ENCODE measurements around the gene CALML5. TPM values are rescaled to one million over a fixed set of nuclear protein-coding genes. Genes with fewer than 3 reads are reported as not detected.
A peak's percentile ranks its signal among the peaks of the same experiment; 100 is the strongest.

Gene CALML5
- total and polyA plus RNA-seq, 4 donors: not detected

DNA sequence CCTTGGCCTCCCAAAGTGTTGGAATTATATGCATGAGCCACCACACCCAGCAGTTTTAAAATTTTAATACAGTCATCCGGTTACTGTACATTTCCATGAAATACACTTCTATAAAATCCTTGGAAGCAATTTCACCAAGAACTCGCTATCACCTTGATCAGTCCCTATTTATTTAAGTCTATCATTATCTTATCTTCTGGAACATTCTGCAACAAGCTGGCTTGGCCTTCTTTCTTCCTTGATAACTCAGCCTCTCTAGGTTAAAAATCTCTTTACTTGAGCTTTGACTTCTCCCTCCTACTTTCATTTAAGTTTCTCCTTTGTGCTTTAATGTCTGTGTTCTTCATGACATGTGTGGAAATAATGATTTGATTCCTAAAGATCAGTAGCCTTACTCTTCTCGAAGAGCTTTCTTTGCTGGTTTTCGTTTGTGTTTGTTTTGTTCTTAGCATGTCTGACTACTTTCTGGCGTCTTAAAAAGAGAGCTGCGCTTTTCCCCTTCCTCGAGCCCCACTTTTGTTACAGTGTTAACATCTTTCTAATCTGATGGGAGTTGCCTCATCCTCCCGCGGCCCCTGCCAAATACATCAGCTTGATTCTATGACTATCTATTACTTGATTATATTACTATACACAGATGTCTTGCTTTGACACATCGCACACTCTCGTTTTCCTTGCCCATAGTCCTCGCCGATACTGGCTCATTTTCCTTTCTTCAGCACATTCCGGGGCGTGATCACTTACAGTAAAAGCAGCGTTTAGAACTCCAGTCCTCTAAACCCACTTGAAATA is 11.1 kb upstream of the CALML5 start:
- Histone ChIP-seq H3K27ac (ENCODE audit: low read depth in 1 of 2, low read length in 1 of 2) (no peak overlapping the region), H3K9me3 (ENCODE audit: control insufficient read depth in 4 of 4, insufficient read depth in 3 of 4, low read length in 3 of 4) (no peaks in the 10 kb centered on the region), H3K4me3 (no peak overlapping the region), H3K36me3 (ENCODE audit: control insufficient read depth in 4 of 4, insufficient read depth in 4 of 4, low read length in 4 of 4) (no peaks in the 10 kb centered on the region), H3K9ac (ENCODE audit: insufficient read depth in 1 of 2, low read length in 2 of 2) (no peak overlapping the region), H3K27me3 (ENCODE audit: control insufficient read depth in 3 of 3, insufficient read depth in 3 of 3, low read length in 2 of 3) (no peaks in the 10 kb centered on the region), H3K4me1 (ENCODE audit: control insufficient read depth in 5 of 5, insufficient read depth in 5 of 5, low read length in 5 of 5) (peaks cover 0 to 14% (median 5%) of the 10 kb centered on the region in 5 donors)
- no peak for ATAC-seq (ENCODE audit: insufficient read depth, low FRiP score)
- WGBS, 2 donors: 68 to 86% methylated on average over 16 of the region's 16 CpGs
- peak in 2 of 3 donors; percentile 34 to 71 for DNase-seq
- TF ChIP-seq, protein P1, sequence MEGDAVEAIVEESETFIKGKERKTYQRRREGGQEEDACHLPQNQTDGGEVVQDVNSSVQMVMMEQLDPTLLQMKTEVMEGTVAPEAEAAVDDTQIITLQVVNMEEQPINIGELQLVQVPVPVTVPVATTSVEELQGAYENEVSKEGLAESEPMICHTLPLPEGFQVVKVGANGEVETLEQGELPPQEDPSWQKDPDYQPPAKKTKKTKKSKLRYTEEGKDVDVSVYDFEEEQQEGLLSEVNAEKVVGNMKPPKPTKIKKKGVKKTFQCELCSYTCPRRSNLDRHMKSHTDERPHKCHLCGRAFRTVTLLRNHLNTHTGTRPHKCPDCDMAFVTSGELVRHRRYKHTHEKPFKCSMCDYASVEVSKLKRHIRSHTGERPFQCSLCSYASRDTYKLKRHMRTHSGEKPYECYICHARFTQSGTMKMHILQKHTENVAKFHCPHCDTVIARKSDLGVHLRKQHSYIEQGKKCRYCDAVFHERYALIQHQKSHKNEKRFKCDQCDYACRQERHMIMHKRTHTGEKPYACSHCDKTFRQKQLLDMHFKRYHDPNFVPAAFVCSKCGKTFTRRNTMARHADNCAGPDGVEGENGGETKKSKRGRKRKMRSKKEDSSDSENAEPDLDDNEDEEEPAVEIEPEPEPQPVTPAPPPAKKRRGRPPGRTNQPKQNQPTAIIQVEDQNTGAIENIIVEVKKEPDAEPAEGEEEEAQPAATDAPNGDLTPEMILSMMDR (IDR thresholded peaks at IDR 0.05; ENCODE audit: control extremely low read depth, extremely low read depth): no peak

DNA sequence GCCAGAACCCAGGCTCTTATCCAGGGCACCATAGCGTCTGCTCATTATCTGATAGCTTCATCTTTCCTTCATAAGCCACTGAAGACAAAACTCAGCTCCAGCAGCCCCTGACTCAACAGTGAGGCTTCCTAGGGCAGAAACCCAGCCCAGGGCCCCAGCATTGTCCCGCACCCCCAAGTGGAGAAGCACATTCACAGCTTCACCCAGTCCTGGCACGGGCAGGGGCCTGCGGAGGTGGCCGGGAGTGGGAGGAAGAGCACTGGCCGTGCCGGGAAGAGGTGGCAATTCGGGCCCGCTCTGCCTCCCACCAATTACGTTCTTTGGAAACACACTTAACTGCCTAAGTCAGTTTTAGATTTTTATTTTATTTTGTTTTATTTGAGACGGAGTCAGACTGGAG is 10.3 kb upstream of the CALML5 start:
- WGBS, 2 donors: 94% methylated on average over 11 of the region's 11 CpGs

DNA sequence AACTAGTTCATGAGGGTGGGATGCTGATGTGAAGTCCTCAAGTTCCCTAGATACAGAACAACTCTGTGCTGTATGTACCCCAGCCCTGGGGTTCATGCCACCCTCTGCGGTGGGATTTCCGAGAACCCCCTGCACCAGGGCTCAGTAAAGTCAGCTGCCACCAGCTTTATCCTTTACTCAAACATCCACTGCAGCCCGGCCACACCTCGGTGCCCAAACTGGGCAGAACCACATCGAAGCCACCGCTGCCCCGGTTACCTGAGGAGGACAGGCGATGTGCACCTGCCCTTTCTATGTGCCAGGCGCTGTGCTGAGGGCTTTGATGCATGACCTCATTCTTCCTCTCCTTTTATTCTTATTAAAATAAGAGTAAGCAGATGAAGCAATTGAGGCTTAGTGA is 9.9 kb upstream of the CALML5 start:
- ATAC-seq (ENCODE audit: insufficient read depth, low FRiP score) (no peak), DNase-seq (no peak)
- peaks cover 0 to 14% (median 5%) of the 10 kb centered on the region in 5 donors for H3K4me1 ChIP-seq (ENCODE audit: control insufficient read depth in 5 of 5, insufficient read depth in 5 of 5, low read length in 5 of 5)
- H3K36me3 ChIP-seq (ENCODE audit: control insufficient read depth in 4 of 4, insufficient read depth in 4 of 4, low read length in 4 of 4): no peaks in the 10 kb centered on the region
- TF ChIP-seq, protein P1 (IDR thresholded peaks at IDR 0.05; ENCODE audit: control extremely low read depth, extremely low read depth): no peak
- WGBS, 2 donors: 96 to 99% methylated on average over 9 of the region's 9 CpGs
- H3K4me3 ChIP-seq: no peak overlapping the region
- H3K9me3 ChIP-seq (ENCODE audit: control insufficient read depth in 4 of 4, insufficient read depth in 3 of 4, low read length in 3 of 4): no peaks in the 10 kb centered on the region
- H3K9ac ChIP-seq (ENCODE audit: insufficient read depth in 1 of 2, low read length in 2 of 2): no peak overlapping the region
- no peaks in the 10 kb centered on the region for H3K27me3 ChIP-seq (ENCODE audit: control insufficient read depth in 3 of 3, insufficient read depth in 3 of 3, low read length in 2 of 3)
- no peak overlapping the region for H3K27ac ChIP-seq (ENCODE audit: low read depth in 1 of 2, low read length in 1 of 2)

More for the DNA sequence above, 10.3 kb upstream of the CALML5 start:
- DNase-seq: no peak
- no peaks in the 10 kb centered on the region for H3K9me3 ChIP-seq (ENCODE audit: control insufficient read depth in 4 of 4, insufficient read depth in 3 of 4, low read length in 3 of 4)
- no peaks in the 10 kb centered on the region for H3K36me3 ChIP-seq (ENCODE audit: control insufficient read depth in 4 of 4, insufficient read depth in 4 of 4, low read length in 4 of 4)
- TF ChIP-seq, protein P1 (IDR thresholded peaks at IDR 0.05; ENCODE audit: control extremely low read depth, extremely low read depth): no peak
- peaks cover 0 to 14% (median 5%) of the 10 kb centered on the region in 5 donors for H3K4me1 ChIP-seq (ENCODE audit: control insufficient read depth in 5 of 5, insufficient read depth in 5 of 5, low read length in 5 of 5)
- no peak overlapping the region for H3K27ac ChIP-seq (ENCODE audit: low read depth in 1 of 2, low read length in 1 of 2)
- no peak overlapping the region for H3K4me3 ChIP-seq
- ATAC-seq (ENCODE audit: insufficient read depth, low FRiP score): no peak
- H3K27me3 ChIP-seq (ENCODE audit: control insufficient read depth in 3 of 3, insufficient read depth in 3 of 3, low read length in 2 of 3): no peaks in the 10 kb centered on the region
- no peak overlapping the region for H3K9ac ChIP-seq (ENCODE audit: insufficient read depth in 1 of 2, low read length in 2 of 2)
